Measurements from ENCODE around the gene PTBP2.

DNA sequence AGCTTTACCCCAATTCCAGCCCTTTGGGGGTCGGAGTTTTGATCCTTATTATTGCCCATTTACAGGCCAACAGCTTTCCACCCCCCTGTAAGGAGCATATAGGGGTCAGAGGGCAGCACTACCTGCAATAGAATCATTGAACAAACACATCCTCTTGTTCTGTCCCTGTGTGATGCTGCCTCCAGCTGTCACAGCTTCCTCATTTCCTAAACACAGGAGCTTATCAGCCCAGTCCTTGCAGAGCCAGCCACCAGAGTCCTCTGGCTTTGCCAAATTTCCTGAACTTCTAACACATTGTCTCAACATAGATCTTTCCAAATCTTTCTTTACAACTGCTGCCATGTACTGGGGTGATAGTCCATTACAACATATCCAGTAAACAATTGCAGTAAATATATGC lies 32.8 kb upstream of the PTBP2 start:
- no peak for TF ChIP-seq POLR2AphosphoS5 (IDR thresholded peaks at IDR 0.05)
- TF ChIP-seq POLR2A (IDR thresholded peaks at IDR 0.05): no peak
- no peak for TF ChIP-seq EP300 (IDR thresholded peaks at IDR 0.05)
